NCI-H187 treated with DMSO at 0.1 percent for 48 hours (cell line): Measurements from ENCODE around the gene NR2F1-AS1.

Source experiments
- DNase-seq: peaks from one replicate; lab custom pipeline; 2025; lab: John Stamatoyannopoulos, UW

Gene NR2F1-AS1

GRCh38 chr5:93580927-93581445 is at the start of gene NR2F1-AS1:
Gene NR2F1-AS1 (minus strand): TSS chr5:93581219.
- DNase-seq, result no peak

GRCh38 chr5:93626801-93627200 is 45.8 kb upstream of the NR2F1-AS1 start:
- no peak for DNase-seq

- no peak for DNase-seq
Observed at GRCh38 chr5:93623153-93623552, 42.1 kb upstream of the NR2F1-AS1 start.

GRCh38 chr5:93622240-93622885 is 41.3 kb upstream of the NR2F1-AS1 start:
- DNase-seq, result no peak

GRCh38 chr5:93621327-93621798 is 40.3 kb upstream of the NR2F1-AS1 start:
- DNase-seq, result peak; percentile 29

- peak; percentile 15 for DNase-seq
Observed at GRCh38 chr5:93620487-93621326, 39.7 kb upstream of the NR2F1-AS1 start.

GRCh38 chr5:93616538-93617174 is 35.6 kb upstream of the NR2F1-AS1 start:
- DNase-seq, result no peak

GRCh38 chr5:93612855-93613243 is 31.8 kb upstream of the NR2F1-AS1 start:
- no peak for DNase-seq

GRCh38 chr5:93611976-93612854 is 31.2 kb upstream of the NR2F1-AS1 start:
- DNase-seq, result no peak

GRCh38 chr5:93611273-93611975 is 30.4 kb upstream of the NR2F1-AS1 start:
- no peak for DNase-seq

- no peak for DNase-seq
Observed at GRCh38 chr5:93610581-93611272, 29.7 kb upstream of the NR2F1-AS1 start.

- no peak for DNase-seq
Observed at GRCh38 chr5:93609762-93610161, 28.7 kb upstream of the NR2F1-AS1 start.

- no peak for DNase-seq
Observed at GRCh38 chr5:93608855-93609254, 27.8 kb upstream of the NR2F1-AS1 start.

GRCh38 chr5:93607367-93608258 is 26.6 kb upstream of the NR2F1-AS1 start:
- no peak for DNase-seq

- no peak for DNase-seq
Observed at GRCh38 chr5:93606382-93606752, 25.3 kb upstream of the NR2F1-AS1 start.

- no peak for DNase-seq
Observed at GRCh38 chr5:93604644-93605515, 23.9 kb upstream of the NR2F1-AS1 start.

- DNase-seq, result no peak
Observed at GRCh38 chr5:93603793-93604643, 23.0 kb upstream of the NR2F1-AS1 start.
